ENCODE results near the gene D2HGDH.

D2HGDH gene

GRCh38 chr2:241724975-241725870 lies 9.2 kb upstream of the D2HGDH start:
- DNase-seq (ENCODE audit: low spot score), result no peak
- no peak overlapping the region for H3K4me2 ChIP-seq (ENCODE audit: insufficient read depth, low read length, poor library complexity, severe bottlenecking)

GRCh38 chr2:241726459-241726858 lies 8.0 kb upstream of the D2HGDH start:
- Histone ChIP-seq H3K9ac (ENCODE audit: low read depth, low read length, poor library complexity) (peak overlapping the region; percentile 36), H3K27me3 (ENCODE audit: control insufficient read depth in 3 of 3, insufficient read depth in 3 of 3, low read depth in 1 of 3, low read length in 3 of 3) (no peaks in the 10 kb centered on the region), H3K23ac (ENCODE audit: low read depth, low read length, poor library complexity) (peak overlapping the region; percentile 75), H3K4ac (ENCODE audit: low read length) (no peak overlapping the region), H2BK15ac (ENCODE audit: low read length) (no peak overlapping the region), H3K18ac (ENCODE audit: low read length) (peak overlapping the region; percentile 9), H3K36me3 (replicated peaks in 1 of 2; ENCODE audit: control insufficient read depth in 2 of 2, insufficient read depth in 2 of 2, low read length in 2 of 2) (peaks cover 34 to 52% of the 10 kb centered on the region in 2 donors), H3K4me3 (ENCODE audit: low read length in 2 of 2) (no peak overlapping the region), H2BK5ac (ENCODE audit: low read length) (no peak overlapping the region), H2BK12ac (ENCODE audit: low read length) (no peak overlapping the region), H3K9me3 (replicated peaks in 1 of 2; ENCODE audit: control insufficient read depth in 2 of 2, insufficient read depth in 1 of 2, low read depth in 1 of 2, low read length in 2 of 2) (peaks cover 27 to 31% of the 10 kb centered on the region in 2 donors), H3K14ac (ENCODE audit: low read length) (no peak overlapping the region), H3K27ac (replicated peaks; ENCODE audit: low read length) (no peak overlapping the region), H4K8ac (ENCODE audit: low read depth, low read length) (no peak overlapping the region), H3K79me1 (ENCODE audit: low read depth, low read length) (peaks cover 2% of the 10 kb centered on the region), H4K91ac (ENCODE audit: low read depth, low read length, poor library complexity) (no peak overlapping the region), H3K4me2 (ENCODE audit: insufficient read depth, low read length, poor library complexity, severe bottlenecking) (no peak overlapping the region), H2BK120ac (ENCODE audit: low read depth, low read length) (no peak overlapping the region), H3K4me1 (ENCODE audit: control insufficient read depth in 2 of 2, insufficient read depth in 1 of 2, low read depth in 1 of 2, low read length in 2 of 2) (no peaks in the 10 kb centered on the region), H2AK5ac (ENCODE audit: low read depth, low read length) (no peak overlapping the region), H2AFZ (ENCODE audit: low read length) (no peak overlapping the region)
- WGBS, 2 donors (ENCODE audit: extremely low coverage in 2 of 2, insufficient read length in 2 of 2, insufficient replicate concordance in 1 of 2), result no CpG with 5 or more reads among the region's 16 CpGs
- DNase-seq (ENCODE audit: low spot score), result no peak

More at GRCh38 chr2:241724975-241725870, 9.2 kb upstream of the D2HGDH start:
- H3K14ac ChIP-seq (ENCODE audit: low read length), result no peak overlapping the region
- H2BK120ac ChIP-seq (ENCODE audit: low read depth, low read length), result no peak overlapping the region
- no CpG with 5 or more reads among the region's 76 CpGs for WGBS, 2 donors (ENCODE audit: extremely low coverage in 2 of 2, insufficient read length in 2 of 2, insufficient replicate concordance in 1 of 2)
- no peak overlapping the region for H2AK5ac ChIP-seq (ENCODE audit: low read depth, low read length)
- H3K18ac ChIP-seq (ENCODE audit: low read length), result no peak overlapping the region
- H3K27ac ChIP-seq (replicated peaks; ENCODE audit: low read length), result no peak overlapping the region
- H3K4me3 ChIP-seq (ENCODE audit: low read length in 2 of 2), result no peak overlapping the region
- no peak overlapping the region for H2BK12ac ChIP-seq (ENCODE audit: low read length)
- H4K8ac ChIP-seq (ENCODE audit: low read depth, low read length), result no peak overlapping the region
- H3K9ac ChIP-seq (ENCODE audit: low read depth, low read length, poor library complexity), result no peak overlapping the region
- H3K4me1 ChIP-seq (ENCODE audit: control insufficient read depth in 2 of 2, insufficient read depth in 1 of 2, low read depth in 1 of 2, low read length in 2 of 2), result no peaks in the 10 kb centered on the region
- H3K36me3 ChIP-seq (replicated peaks in 1 of 2; ENCODE audit: control insufficient read depth in 2 of 2, insufficient read depth in 2 of 2, low read length in 2 of 2), result peaks cover 46 to 64% of the 10 kb centered on the region in 2 donors
- H4K91ac ChIP-seq (ENCODE audit: low read depth, low read length, poor library complexity), result no peak overlapping the region
- no peak overlapping the region for H3K23ac ChIP-seq (ENCODE audit: low read depth, low read length, poor library complexity)
- H3K27me3 ChIP-seq (ENCODE audit: control insufficient read depth in 3 of 3, insufficient read depth in 3 of 3, low read depth in 1 of 3, low read length in 3 of 3), result no peaks in the 10 kb centered on the region
- peaks cover 36 to 42% of the 10 kb centered on the region in 2 donors for H3K9me3 ChIP-seq (replicated peaks in 1 of 2; ENCODE audit: control insufficient read depth in 2 of 2, insufficient read depth in 1 of 2, low read depth in 1 of 2, low read length in 2 of 2)
- peak overlapping the region; percentile 61 for H2BK5ac ChIP-seq (ENCODE audit: low read length)
- peaks cover 6% of the 10 kb centered on the region for H3K79me1 ChIP-seq (ENCODE audit: low read depth, low read length)
- H2AFZ ChIP-seq (ENCODE audit: low read length), result no peak overlapping the region
- H3K4ac ChIP-seq (ENCODE audit: low read length), result no peak overlapping the region
- H2BK15ac ChIP-seq (ENCODE audit: low read length), result no peak overlapping the region

- Histone ChIP-seq H3K36me3 (replicated peaks in 1 of 2; ENCODE audit: control insufficient read depth in 2 of 2, insufficient read depth in 2 of 2, low read length in 2 of 2) (peaks cover 19 to 36% of the 10 kb centered on the region in 2 donors), H2BK120ac (ENCODE audit: low read depth, low read length) (no peak overlapping the region), H2BK15ac (ENCODE audit: low read length) (no peak overlapping the region), H3K4me1 (ENCODE audit: control insufficient read depth in 2 of 2, insufficient read depth in 1 of 2, low read depth in 1 of 2, low read length in 2 of 2) (no peaks in the 10 kb centered on the region), H3K9me3 (replicated peaks in 1 of 2; ENCODE audit: control insufficient read depth in 2 of 2, insufficient read depth in 1 of 2, low read depth in 1 of 2, low read length in 2 of 2) (peaks cover 14 to 16% of the 10 kb centered on the region in 2 donors), H3K27ac (replicated peaks; ENCODE audit: low read length) (no peak overlapping the region), H4K91ac (ENCODE audit: low read depth, low read length, poor library complexity) (no peak overlapping the region), H2BK12ac (ENCODE audit: low read length) (no peak overlapping the region), H2AK5ac (ENCODE audit: low read depth, low read length) (no peak overlapping the region), H3K4me2 (ENCODE audit: insufficient read depth, low read length, poor library complexity, severe bottlenecking) (no peak overlapping the region), H3K4me3 (ENCODE audit: low read length in 2 of 2) (no peak overlapping the region), H3K79me1 (ENCODE audit: low read depth, low read length) (no peaks in the 10 kb centered on the region), H4K8ac (ENCODE audit: low read depth, low read length) (no peak overlapping the region), H3K4ac (ENCODE audit: low read length) (peak overlapping the region; percentile 95), H3K23ac (ENCODE audit: low read depth, low read length, poor library complexity) (no peak overlapping the region), H3K18ac (ENCODE audit: low read length) (no peak overlapping the region), H3K14ac (ENCODE audit: low read length) (peak overlapping the region; percentile 56), H3K9ac (ENCODE audit: low read depth, low read length, poor library complexity) (peak overlapping the region; percentile 74), H2AFZ (ENCODE audit: low read length) (no peak overlapping the region), H3K27me3 (ENCODE audit: control insufficient read depth in 3 of 3, insufficient read depth in 3 of 3, low read depth in 1 of 3, low read length in 3 of 3) (no peaks in the 10 kb centered on the region), H2BK5ac (ENCODE audit: low read length) (no peak overlapping the region)
- no CpG with 5 or more reads among the region's 8 CpGs for WGBS, 2 donors (ENCODE audit: extremely low coverage in 2 of 2, insufficient read length in 2 of 2, insufficient replicate concordance in 1 of 2)
- no peak for DNase-seq (ENCODE audit: low spot score)
These were observed 6.4 kb upstream of the D2HGDH start for GRCh38 chr2:241728000-241728399.

GRCh38 chr2:241728627-241729026 lies 5.8 kb upstream of the D2HGDH start:
- Histone ChIP-seq H2AK5ac (ENCODE audit: low read depth, low read length) (no peak overlapping the region), H2AFZ (ENCODE audit: low read length) (no peak overlapping the region), H2BK120ac (ENCODE audit: low read depth, low read length) (no peak overlapping the region), H3K14ac (ENCODE audit: low read length) (peak overlapping the region; percentile 71), H3K36me3 (replicated peaks in 1 of 2; ENCODE audit: control insufficient read depth in 2 of 2, insufficient read depth in 2 of 2, low read length in 2 of 2) (peaks cover 14 to 30% of the 10 kb centered on the region in 2 donors), H2BK5ac (ENCODE audit: low read length) (peak overlapping the region; percentile 96), H3K9me3 (replicated peaks in 1 of 2; ENCODE audit: control insufficient read depth in 2 of 2, insufficient read depth in 1 of 2, low read depth in 1 of 2, low read length in 2 of 2) (peaks cover 12 to 15% of the 10 kb centered on the region in 2 donors), H4K91ac (ENCODE audit: low read depth, low read length, poor library complexity) (no peak overlapping the region), H2BK15ac (ENCODE audit: low read length) (no peak overlapping the region), H3K79me1 (ENCODE audit: low read depth, low read length) (no peaks in the 10 kb centered on the region), H4K8ac (ENCODE audit: low read depth, low read length) (no peak overlapping the region), H3K23ac (ENCODE audit: low read depth, low read length, poor library complexity) (peak overlapping the region; percentile 68), H3K18ac (ENCODE audit: low read length) (no peak overlapping the region), H3K4me3 (ENCODE audit: low read length in 2 of 2) (peak overlapping the region in 1 of 2 donors; percentile 42), H3K4me2 (ENCODE audit: insufficient read depth, low read length, poor library complexity, severe bottlenecking) (no peak overlapping the region), H2BK12ac (ENCODE audit: low read length) (no peak overlapping the region), H3K27ac (replicated peaks; ENCODE audit: low read length) (no peak overlapping the region), H3K27me3 (ENCODE audit: control insufficient read depth in 3 of 3, insufficient read depth in 3 of 3, low read depth in 1 of 3, low read length in 3 of 3) (no peaks in the 10 kb centered on the region), H3K4ac (ENCODE audit: low read length) (no peak overlapping the region), H3K4me1 (ENCODE audit: control insufficient read depth in 2 of 2, insufficient read depth in 1 of 2, low read depth in 1 of 2, low read length in 2 of 2) (no peaks in the 10 kb centered on the region), H3K9ac (ENCODE audit: low read depth, low read length, poor library complexity) (no peak overlapping the region)
- DNase-seq (ENCODE audit: low spot score), result no peak
- WGBS, 2 donors (ENCODE audit: extremely low coverage in 2 of 2, insufficient read length in 2 of 2, insufficient replicate concordance in 1 of 2), result no CpG with 5 or more reads among the region's 19 CpGs

Data from neuronal stem cell (in vitro differentiated cells).